Purkinje cell (primary cell): ENCODE results near the gene EHD4. TPM values are rescaled to one million over a fixed set of nuclear protein-coding genes. Genes with fewer than 3 reads are reported as not detected.

Source experiments
- polyA plus RNA-seq: library from polyadenylated mRNA; unstranded; fragments of >200 nt; fragmentation: Nextera tagmentation; gene quantifications from 2 replicates; pipeline ENCODE4 v1.2.1, GENCODE V29; 2014

The EHD4 gene
- polyA plus RNA-seq, result 5.6 and 7.1 TPM in 2 replicates

GRCh38 chr15:41972253-41973242 lies at the start of gene EHD4:
EHD4 (minus strand) TSS chr15:41972557; CDS start chr15:41972494, 63 bp downstream.

GRCh38 chr15:42020713-42021273 lies 48.4 kb upstream of the EHD4 start, which contains the start of gene PLA2G4E:
PLA2G4E (minus strand) TSS chr15:42021042; CDS start chr15:42021030, 12 bp downstream.

GRCh38 chr15:41893422-41894250 lies 78.7 kb downstream of the EHD4 start, which contains the start of gene SPTBN5:
SPTBN5 (minus strand) TSS chr15:41894053; CDS start chr15:41893497, 556 bp downstream.

Other genes starting within 250 kb of the EHD4 start
- gene MAPKBP1, start 198.1 kb downstream of the EHD4 start, polyA plus RNA-seq, result 0.05 and 0.29 TPM in 2 replicates
- gene JMJD7, start 144.5 kb downstream of the EHD4 start, polyA plus RNA-seq, result 6.6 and 12.8 TPM in 2 replicates
- gene PLA2G4B, start 133.7 kb downstream of the EHD4 start, polyA plus RNA-seq, result 2.1 TPM in 1 of 2 replicates, not detected in the other
- gene SPTBN5, start 78.5 kb downstream of the EHD4 start, polyA plus RNA-seq, result 0.79 and 1.4 TPM in 2 replicates
- 0.07 and 0.13 TPM in 2 replicates for gene PLA2G4E, start 48.5 kb upstream of the EHD4 start, polyA plus RNA-seq
- 0.35 and 1.7 TPM in 2 replicates for gene PLA2G4D, start 122.0 kb upstream of the EHD4 start, polyA plus RNA-seq
- gene PLA2G4F, start 184.1 kb upstream of the EHD4 start, polyA plus RNA-seq, result not detected in 2 replicates
- gene VPS39, start 235.7 kb upstream of the EHD4 start, polyA plus RNA-seq, result 22.1 and 29.9 TPM in 2 replicates